DND-41 (cell line): ENCODE results near the gene FBLN5.
A peak's percentile ranks its signal among the peaks of the same experiment; 100 is the strongest.

Experiments
- ATAC-seq: fragments of 200-7000 bp; cut with Tn5 transposase; 3 replicates; pipeline ENCODE4 v1.9.1; 2021; ENCODE audit warnings: low read depth; ENCODE audit not compliant: insufficient read depth
- DNase-seq: peaks from one replicate; pipeline ENCODE4 v3.0.0-alpha.2; 2020
- H2AFZ ChIP-seq: 2 replicates; pipeline ENCODE4 v1.6.0; 2012; ENCODE audit warnings: low read depth, low read length
- H3K27ac ChIP-seq: 2 replicates; pipeline ENCODE4 v1.5.1; 2012; ENCODE audit warnings: low read length, inconsistent platforms
- H3K27me3 ChIP-seq: fragments of 200-600 bp; sonication (generic); 2 replicates; pipeline ENCODE4 v1.6.0; 2012; ENCODE audit warnings: low read length, mild to moderate bottlenecking, inconsistent platforms; ENCODE audit not compliant: insufficient read depth, poor library complexity
- H3K36me3 ChIP-seq: 2 replicates; pipeline ENCODE4 v1.5.1; 2012; ENCODE audit warnings: low read length, inconsistent platforms; ENCODE audit not compliant: insufficient read depth
- H3K4me1 ChIP-seq: 2 replicates; pipeline ENCODE4 v1.5.1; 2012; ENCODE audit warnings: mild to moderate bottlenecking, low read length; ENCODE audit not compliant: insufficient read depth
- H3K4me2 ChIP-seq: 2 replicates; pipeline ENCODE4 v1.6.0; 2012; ENCODE audit warnings: mild to moderate bottlenecking, moderate library complexity, low read length, inconsistent platforms; ENCODE audit not compliant: insufficient read depth
- H3K4me3 ChIP-seq, 2 experiments: fragments of 200-600 bp in 1 of 2; shearing (Covaris generic) in 1 of 2; 2 replicates each; pipeline ENCODE4 v1.5.1; 2012 to 2016; ENCODE audit warnings: inconsistent platforms in 2 of 2, low read length in 2 of 2, mild to moderate bottlenecking in 2 of 2, low read depth in 1 of 2, moderate library complexity in 1 of 2
- H3K79me2 ChIP-seq: 2 replicates; pipeline ENCODE4 v1.6.0; 2012; ENCODE audit warnings: low read length, inconsistent platforms; ENCODE audit not compliant: insufficient read depth
- H3K9ac ChIP-seq: 2 replicates; pipeline ENCODE4 v1.6.0; 2012; ENCODE audit warnings: low read depth, mild to moderate bottlenecking, inconsistent platforms, low read length, moderate library complexity
- H3K9me3 ChIP-seq: 2 replicates; pipeline ENCODE4 v1.5.1; 2012; ENCODE audit warnings: low read length, moderate library complexity, mild to moderate bottlenecking, inconsistent platforms; ENCODE audit not compliant: insufficient read depth, severe bottlenecking
- H4K20me1 ChIP-seq: 2 replicates; pipeline ENCODE4 v1.6.0; 2012; ENCODE audit warnings: low read length; ENCODE audit not compliant: insufficient read depth
- EZH2 ChIP-seq: IDR thresholded peaks from 3 replicates; pipeline ENCODE4 v1.6.1; 2012; ENCODE audit warnings: borderline replicate concordance, low read depth, mild to moderate bottlenecking, moderate library complexity, low read length, inconsistent platforms; ENCODE audit not compliant: severe bottlenecking
- TF ChIP-seq, protein P1 (sequence below): IDR thresholded peaks from 2 replicates; pipeline ENCODE4 v1.5.1; 2012; ENCODE audit warnings: borderline replicate concordance, low read length, moderate library complexity, mild to moderate bottlenecking; ENCODE audit not compliant: poor library complexity, severe bottlenecking; ENCODE audit errors: extremely low read depth

FBLN5 gene

DNA sequence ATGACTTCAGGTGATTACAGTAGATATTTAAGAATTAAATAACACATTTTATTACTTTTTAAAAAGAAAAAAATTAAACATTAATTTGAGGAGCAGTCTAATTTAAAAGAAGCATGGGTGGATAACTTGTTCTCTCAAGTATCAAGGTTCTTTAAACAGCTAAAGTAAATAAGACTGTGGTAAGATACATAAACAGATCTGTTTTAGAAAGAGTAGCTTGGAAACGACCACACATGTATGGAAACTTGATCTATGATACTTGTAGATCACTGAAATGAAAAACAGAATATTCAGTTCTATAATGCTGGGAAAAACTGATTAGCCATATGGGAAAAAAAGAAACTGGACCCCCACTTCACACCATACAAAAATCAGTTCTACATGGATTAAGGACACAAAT lies 116.2 kb downstream of the FBLN5 start:
- no peak for ATAC-seq
- H3K4me3 ChIP-seq, result no peak overlapping the region
- TF ChIP-seq EZH2, result no peak
- TF ChIP-seq, protein P1, sequence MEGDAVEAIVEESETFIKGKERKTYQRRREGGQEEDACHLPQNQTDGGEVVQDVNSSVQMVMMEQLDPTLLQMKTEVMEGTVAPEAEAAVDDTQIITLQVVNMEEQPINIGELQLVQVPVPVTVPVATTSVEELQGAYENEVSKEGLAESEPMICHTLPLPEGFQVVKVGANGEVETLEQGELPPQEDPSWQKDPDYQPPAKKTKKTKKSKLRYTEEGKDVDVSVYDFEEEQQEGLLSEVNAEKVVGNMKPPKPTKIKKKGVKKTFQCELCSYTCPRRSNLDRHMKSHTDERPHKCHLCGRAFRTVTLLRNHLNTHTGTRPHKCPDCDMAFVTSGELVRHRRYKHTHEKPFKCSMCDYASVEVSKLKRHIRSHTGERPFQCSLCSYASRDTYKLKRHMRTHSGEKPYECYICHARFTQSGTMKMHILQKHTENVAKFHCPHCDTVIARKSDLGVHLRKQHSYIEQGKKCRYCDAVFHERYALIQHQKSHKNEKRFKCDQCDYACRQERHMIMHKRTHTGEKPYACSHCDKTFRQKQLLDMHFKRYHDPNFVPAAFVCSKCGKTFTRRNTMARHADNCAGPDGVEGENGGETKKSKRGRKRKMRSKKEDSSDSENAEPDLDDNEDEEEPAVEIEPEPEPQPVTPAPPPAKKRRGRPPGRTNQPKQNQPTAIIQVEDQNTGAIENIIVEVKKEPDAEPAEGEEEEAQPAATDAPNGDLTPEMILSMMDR, result no peak
- H3K27me3 ChIP-seq, result no peaks in the 10 kb centered on the region
- no peaks in the 10 kb centered on the region for H3K36me3 ChIP-seq
- H3K9ac ChIP-seq, result no peak overlapping the region
- no peak overlapping the region for H3K27ac ChIP-seq
- H2AFZ ChIP-seq, result no peak overlapping the region
- H3K79me2 ChIP-seq, result no peaks in the 10 kb centered on the region
- no peaks in the 10 kb centered on the region for H4K20me1 ChIP-seq
- DNase-seq, result no peak
- H3K4me1 ChIP-seq, result peaks cover 11% of the 10 kb centered on the region
- no peak overlapping the region for H3K4me2 ChIP-seq
- H3K9me3 ChIP-seq, result peaks cover 5% of the 10 kb centered on the region

DNA sequence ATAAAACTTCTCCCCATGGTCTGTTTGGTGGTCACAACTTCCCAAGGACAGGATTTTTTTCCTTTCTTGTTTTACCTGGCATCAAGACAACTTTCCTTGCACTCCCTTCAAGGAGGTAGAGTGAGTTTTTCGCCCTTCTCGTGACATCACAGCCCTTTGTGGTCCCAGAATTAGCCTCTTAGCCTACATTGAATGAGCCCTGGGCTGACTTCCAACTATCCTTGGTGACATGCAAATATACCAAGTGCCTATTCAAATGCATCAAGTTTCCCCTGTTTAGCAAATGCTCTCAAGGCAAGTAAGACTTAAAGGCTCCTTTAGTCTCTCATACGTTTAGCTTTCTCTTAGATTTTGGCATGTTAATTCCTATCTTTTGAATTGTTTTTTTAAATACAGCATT lies 116.7 kb downstream of the FBLN5 start:
- Histone ChIP-seq H2AFZ (0 out of 2 replicates have a peak overlapping the region, but pooled peaks have one; percentile 25), H3K27me3 (no peaks in the 10 kb centered on the region), H3K4me3 (no peak overlapping the region), H3K4me1 (peaks cover 11% of the 10 kb centered on the region), H3K27ac (no peak overlapping the region), H3K4me2 (no peak overlapping the region), H3K9me3 (peaks cover 5% of the 10 kb centered on the region), H4K20me1 (no peaks in the 10 kb centered on the region), H3K36me3 (no peaks in the 10 kb centered on the region), H3K79me2 (no peaks in the 10 kb centered on the region), H3K9ac (no peak overlapping the region)
- TF ChIP-seq EZH2, result no peak
- TF ChIP-seq, protein P1, result no peak
- DNase-seq (no peak), ATAC-seq (no peak)

DNA sequence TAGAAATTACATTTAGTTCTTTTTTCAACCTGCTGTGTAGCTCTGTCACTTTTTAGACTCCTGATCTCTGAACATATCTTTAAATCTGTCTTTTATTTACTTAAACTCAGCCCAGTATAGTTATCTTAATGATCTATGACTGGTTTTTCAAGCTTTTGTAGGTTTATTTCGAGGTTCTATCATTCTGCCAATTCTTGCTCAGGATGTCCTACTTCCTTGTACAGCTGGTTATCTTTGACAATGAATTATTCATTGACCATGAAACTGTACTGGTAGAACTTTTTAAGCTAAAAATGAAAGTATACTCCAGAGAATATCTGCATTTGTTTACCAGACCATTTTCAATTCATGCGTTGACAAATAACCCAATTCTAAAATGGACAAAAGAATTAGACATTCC lies 118.0 kb downstream of the FBLN5 start:
- TF ChIP-seq, protein P1, result no peak
- no peak for TF ChIP-seq EZH2
- Histone ChIP-seq H3K4me1 (peaks cover 11% of the 10 kb centered on the region), H3K4me3 (no peak overlapping the region), H3K9ac (no peak overlapping the region), H4K20me1 (no peaks in the 10 kb centered on the region), H3K9me3 (peaks cover 5% of the 10 kb centered on the region), H2AFZ (no peak overlapping the region; the same call in 1 of the 2 replicates), H3K27ac (no peak overlapping the region), H3K79me2 (no peaks in the 10 kb centered on the region), H3K27me3 (no peaks in the 10 kb centered on the region), H3K4me2 (no peak overlapping the region), H3K36me3 (no peaks in the 10 kb centered on the region)
- no peak for ATAC-seq
- DNase-seq, result no peak

DNA sequence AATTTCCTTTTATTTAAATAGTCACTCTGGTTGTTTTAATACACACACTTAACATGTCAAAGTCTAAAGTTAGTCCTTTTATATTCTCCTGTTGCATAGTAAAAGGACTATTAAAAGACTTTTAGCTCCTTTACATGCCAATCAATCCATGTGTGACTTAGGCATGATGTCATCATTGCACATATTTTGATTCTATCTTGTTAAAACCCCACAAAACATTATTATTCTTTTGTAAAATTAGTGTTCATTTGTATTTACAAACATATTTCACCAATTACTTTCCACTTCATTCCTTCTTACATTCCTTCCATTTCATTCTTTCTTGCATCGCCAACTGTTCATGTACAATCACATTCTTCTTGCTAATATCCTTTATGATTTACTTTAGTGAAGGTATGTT lies 119.7 kb downstream of the FBLN5 start:
- DNase-seq (no peak), ATAC-seq (no peak)
- Histone ChIP-seq H3K27ac (no peak overlapping the region), H3K4me3 (no peak overlapping the region), H3K9ac (no peak overlapping the region), H4K20me1 (no peaks in the 10 kb centered on the region), H3K36me3 (no peaks in the 10 kb centered on the region), H3K9me3 (peaks cover 5% of the 10 kb centered on the region), H3K27me3 (no peaks in the 10 kb centered on the region), H3K4me2 (no peak overlapping the region), H3K79me2 (no peaks in the 10 kb centered on the region), H2AFZ (no peak overlapping the region), H3K4me1 (peaks cover 11% of the 10 kb centered on the region)
- no peak for TF ChIP-seq EZH2
- TF ChIP-seq, protein P1, result no peak
